ENCODE results near the gene EHD1.

Gene EHD1

GRCh38 chr11:64810271-64810890 is 68.0 kb downstream of the EHD1 start, which contains the start of gene MEN1:
Gene MEN1, minus strand, starts transcription at chr11:64810551. Its CDS starts 442 bp downstream, at chr11:64810109.
- DNase-seq (ENCODE audit: extremely low read depth, low read depth): peak; percentile 84
- H3K4me3 ChIP-seq (replicated peaks; ENCODE audit: low read depth, low read length): peak within 1 kb of the TSS; percentile 88
- TF ChIP-seq CTCF (IDR thresholded peaks at IDR 0.05; ENCODE audit: low read depth, low read length, missing control alignments): no peak

- peak overlapping the region; percentile 88 for H3K4me3 ChIP-seq (replicated peaks; ENCODE audit: low read depth, low read length)
- no peak for DNase-seq (ENCODE audit: extremely low read depth, low read depth)
- TF ChIP-seq CTCF (IDR thresholded peaks at IDR 0.05; ENCODE audit: low read depth, low read length, missing control alignments): no peak
These were observed 68.6 kb downstream of the EHD1 start for GRCh38 chr11:64809781-64810241.

GRCh38 chr11:64805481-64805880 is 72.9 kb downstream of the EHD1 start:
- no peak overlapping the region for H3K4me3 ChIP-seq (replicated peaks; ENCODE audit: low read depth, low read length)
- DNase-seq (ENCODE audit: extremely low read depth, low read depth): no peak
- TF ChIP-seq CTCF (IDR thresholded peaks at IDR 0.05; ENCODE audit: low read depth, low read length, missing control alignments): no peak

GRCh38 chr11:64804346-64805210 is 73.8 kb downstream of the EHD1 start:
- DNase-seq (ENCODE audit: extremely low read depth, low read depth): no peak
- no peak overlapping the region; the same call in 1 of the 2 replicates for H3K4me3 ChIP-seq (replicated peaks; ENCODE audit: low read depth, low read length)
- no peak for TF ChIP-seq CTCF (IDR thresholded peaks at IDR 0.05; ENCODE audit: low read depth, low read length, missing control alignments)

- TF ChIP-seq CTCF (IDR thresholded peaks at IDR 0.05; ENCODE audit: low read depth, low read length, missing control alignments): no peak
- no peak for DNase-seq (ENCODE audit: extremely low read depth, low read depth)
These were observed 74.5 kb downstream of the EHD1 start for GRCh38 chr11:64803846-64804345.

GRCh38 chr11:64803158-64803845 is 75.1 kb downstream of the EHD1 start, which contains the start of gene MAP4K2:
Gene MAP4K2, minus strand, starts transcription at chr11:64803214. Its CDS starts 65 bp downstream, at chr11:64803149.
- TF ChIP-seq CTCF (IDR thresholded peaks at IDR 0.05; ENCODE audit: low read depth, low read length, missing control alignments): peak; percentile 29
- DNase-seq (ENCODE audit: extremely low read depth, low read depth): peak; percentile 44
- peak within 1 kb of the TSS; percentile 57 for H3K4me3 ChIP-seq (replicated peaks; ENCODE audit: low read depth, low read length)

More at GRCh38 chr11:64803846-64804345, 74.5 kb downstream of the EHD1 start:
- H3K4me3 ChIP-seq (replicated peaks; ENCODE audit: low read depth, low read length): peak overlapping the region; percentile 57

Measured in HFF-Myc (cell line).